ENCODE results near the gene SSBP3. TPM values are rescaled to one million over a fixed set of nuclear protein-coding genes. Genes with fewer than 3 reads are reported as not detected.
A peak's percentile ranks its signal among the peaks of the same experiment; 100 is the strongest.

SSBP3 gene
- total RNA-seq, 2 experiments from 2014 or later, result 55.0 to 58.3 TPM

GRCh38 chr1:54289712-54290233, 116.4 kb downstream of the SSBP3 start:
- peaks cover 90% of the 10 kb centered on the region for H3K4me1 Mint-ChIP-seq (ENCODE audit: low read depth)

GRCh38 chr1:54287801-54288211, 118.4 kb downstream of the SSBP3 start:
- Mint-ChIP-seq H3K27me3 (ENCODE audit: low read depth) (no peaks in the 10 kb centered on the region), H3K36me3 (ENCODE audit: low read depth) (peaks cover 1% of the 10 kb centered on the region), H3K27ac (peak overlapping the region; percentile 86), H3K4me3 (no peak overlapping the region), H3K9me3 (no peaks in the 10 kb centered on the region), H3K4me1 (ENCODE audit: low read depth) (peaks cover 92% of the 10 kb centered on the region)
- CTCF ChIA-PET, result interaction anchor here (1.0 to 1.8 kb wide), 3 partner anchors 12 to 68 kb away, joined by 3 to 5 read pairs (median 3); no protein-coding TSS in a partner anchor
- intact Hi-C loops (cut with micrococcal nuclease), result loop anchor here (1.0 to 10.0 kb wide), 12 partner anchors 11 to 927 kb away; partner anchors contain the start of genes CYB5RL, MRPL37, PARS2 and TCEANC2
- peak; percentile 43 for DNase-seq

More at GRCh38 chr1:54289712-54290233, 116.4 kb downstream of the SSBP3 start:
- DNase-seq, result no peak
- no peak overlapping the region for H3K4me3 Mint-ChIP-seq
- H3K9me3 Mint-ChIP-seq, result no peaks in the 10 kb centered on the region
- H3K36me3 Mint-ChIP-seq (ENCODE audit: low read depth), result peaks cover 1% of the 10 kb centered on the region
- H3K27me3 Mint-ChIP-seq (ENCODE audit: low read depth), result no peaks in the 10 kb centered on the region
- intact Hi-C loops (cut with micrococcal nuclease), result loop anchor here (10.0 kb wide), 2 partner anchors 425 to 925 kb away; partner anchors contain the start of genes TTC4 and USP24
- CTCF ChIA-PET, result interaction anchor here (0.6 to 1.5 kb wide), 2 partner anchors 22 to 199 kb away, joined by 3 read pairs; no protein-coding TSS in a partner anchor
- peak overlapping the region; percentile 65 for H3K27ac Mint-ChIP-seq

GRCh38 chr1:54287176-54287650, 119.0 kb downstream of the SSBP3 start:
- Mint-ChIP-seq H3K27ac (peak overlapping the region; percentile 86), H3K9me3 (no peaks in the 10 kb centered on the region), H3K36me3 (ENCODE audit: low read depth) (peaks cover 1% of the 10 kb centered on the region), H3K4me1 (ENCODE audit: low read depth) (peaks cover 92% of the 10 kb centered on the region), H3K27me3 (ENCODE audit: low read depth) (no peaks in the 10 kb centered on the region), H3K4me3 (peak overlapping the region; percentile 69)
- CTCF ChIA-PET, result interaction anchor here (1.0 to 2.3 kb wide), 6 partner anchors 10 to 202 kb away, joined by 3 to 5 read pairs (median 4); no protein-coding TSS in a partner anchor
- intact Hi-C loops (cut with micrococcal nuclease), result loop anchor here (1.0 to 10.0 kb wide), 12 partner anchors 10 to 928 kb away; partner anchors contain the start of genes CYB5RL, MRPL37, PARS2 and TCEANC2
- peak; percentile 92 for DNase-seq

- peaks cover 85% of the 10 kb centered on the region for H3K4me1 Mint-ChIP-seq (ENCODE audit: low read depth)
- CTCF ChIA-PET, result interaction anchor here (0.6 to 2.3 kb wide), 5 partner anchors 13 to 928 kb away, joined by 3 to 5 read pairs (median 3); no protein-coding TSS in a partner anchor
These were observed 120.3 kb downstream of the SSBP3 start for GRCh38 chr1:54285815-54286345.

GRCh38 chr1:54284781-54285529, 121.2 kb downstream of the SSBP3 start:
- peaks cover 86% of the 10 kb centered on the region for H3K4me1 Mint-ChIP-seq (ENCODE audit: low read depth)
- peak overlapping the region; percentile 69 for H3K4me3 Mint-ChIP-seq
- CTCF ChIA-PET, result interaction anchor here (0.7 to 2.3 kb wide), 4 partner anchors 12 to 929 kb away, joined by 3 to 5 read pairs (median 4); no protein-coding TSS in a partner anchor
- no peaks in the 10 kb centered on the region for H3K9me3 Mint-ChIP-seq
- intact Hi-C loops (cut with micrococcal nuclease), result loop anchor here (10.0 kb wide), 2 partner anchors 430 to 930 kb away; partner anchors contain the start of genes TTC4 and USP24
- no peaks in the 10 kb centered on the region for H3K27me3 Mint-ChIP-seq (ENCODE audit: low read depth)
- DNase-seq, result peak; percentile 64
- H3K27ac Mint-ChIP-seq, result peak overlapping the region; percentile 86
- H3K36me3 Mint-ChIP-seq (ENCODE audit: low read depth), result peaks cover 3% of the 10 kb centered on the region

More at GRCh38 chr1:54285815-54286345, 120.3 kb downstream of the SSBP3 start:
- peaks cover 1% of the 10 kb centered on the region for H3K36me3 Mint-ChIP-seq (ENCODE audit: low read depth)
- H3K9me3 Mint-ChIP-seq, result no peaks in the 10 kb centered on the region
- H3K27me3 Mint-ChIP-seq (ENCODE audit: low read depth), result no peaks in the 10 kb centered on the region
- H3K4me3 Mint-ChIP-seq, result peak overlapping the region; percentile 69
- intact Hi-C loops (cut with micrococcal nuclease), result loop anchor here (2.0 to 10.0 kb wide), 4 partner anchors 25 to 929 kb away; partner anchors contain the start of genes TTC4 and USP24
- peak overlapping the region; percentile 86 for H3K27ac Mint-ChIP-seq
- DNase-seq, result no peak

- H3K27me3 Mint-ChIP-seq (ENCODE audit: low read depth), result no peaks in the 10 kb centered on the region
- H3K9me3 Mint-ChIP-seq, result no peaks in the 10 kb centered on the region
- CTCF ChIA-PET, result interaction anchor here (0.8 kb wide), 2 partner anchors 12 to 14 kb away, joined by 3 read pairs; no protein-coding TSS in a partner anchor
- peaks cover 5% of the 10 kb centered on the region for H3K36me3 Mint-ChIP-seq (ENCODE audit: low read depth)
- intact Hi-C loops (cut with micrococcal nuclease), result loop anchor here (10.0 kb wide), 2 partner anchors 431 to 931 kb away; partner anchors contain the start of genes TTC4 and USP24
- peak overlapping the region; percentile 86 for H3K27ac Mint-ChIP-seq
- DNase-seq, result no peak
- peaks cover 84% of the 10 kb centered on the region for H3K4me1 Mint-ChIP-seq (ENCODE audit: low read depth)
- no peak overlapping the region for H3K4me3 Mint-ChIP-seq
These were observed 122.4 kb downstream of the SSBP3 start for GRCh38 chr1:54283635-54284385.

GRCh38 chr1:54282101-54282847, 123.9 kb downstream of the SSBP3 start:
- Mint-ChIP-seq H3K27ac (peak overlapping the region; percentile 80), H3K9me3 (no peaks in the 10 kb centered on the region), H3K27me3 (ENCODE audit: low read depth) (no peaks in the 10 kb centered on the region), H3K36me3 (ENCODE audit: low read depth) (peaks cover 5% of the 10 kb centered on the region), H3K4me1 (ENCODE audit: low read depth) (peaks cover 82% of the 10 kb centered on the region), H3K4me3 (no peak overlapping the region)
- CTCF ChIA-PET, result interaction anchor here (0.7 kb wide), 1 partner anchor 92 kb away, joined by 3 read pairs; no protein-coding TSS in a partner anchor
- intact Hi-C loops (cut with micrococcal nuclease), result loop anchor here (10.0 kb wide), 2 partner anchors 433 to 933 kb away; partner anchors contain the start of genes TTC4 and USP24
- no peak for DNase-seq

GRCh38 chr1:54280651-54281050, 125.5 kb downstream of the SSBP3 start:
- Mint-ChIP-seq H3K27ac (peak overlapping the region; percentile 78), H3K27me3 (ENCODE audit: low read depth) (no peaks in the 10 kb centered on the region), H3K4me3 (peak overlapping the region; percentile 39), H3K4me1 (ENCODE audit: low read depth) (peaks cover 74% of the 10 kb centered on the region), H3K36me3 (ENCODE audit: low read depth) (peaks cover 4% of the 10 kb centered on the region), H3K9me3 (no peaks in the 10 kb centered on the region)
- CTCF ChIA-PET, result no interaction called here
- peak; percentile 46 for DNase-seq
- intact Hi-C loops (cut with micrococcal nuclease), result loop anchor here (10.0 kb wide), 2 partner anchors 434 to 934 kb away; partner anchors contain the start of genes TTC4 and USP24

GRCh38 chr1:54279457-54279856, 126.7 kb downstream of the SSBP3 start:
- intact Hi-C loops (cut with micrococcal nuclease), result no loop called here
- Mint-ChIP-seq H3K27me3 (ENCODE audit: low read depth) (no peaks in the 10 kb centered on the region), H3K4me1 (ENCODE audit: low read depth) (peaks cover 71% of the 10 kb centered on the region), H3K36me3 (ENCODE audit: low read depth) (peaks cover 4% of the 10 kb centered on the region), H3K9me3 (no peaks in the 10 kb centered on the region), H3K27ac (peak overlapping the region; percentile 78), H3K4me3 (no peak overlapping the region)
- CTCF ChIA-PET, result no interaction called here
- no peak for DNase-seq

GRCh38 chr1:54278941-54279422, 127.2 kb downstream of the SSBP3 start:
- Mint-ChIP-seq H3K9me3 (no peaks in the 10 kb centered on the region), H3K4me1 (ENCODE audit: low read depth) (peaks cover 68% of the 10 kb centered on the region), H3K27me3 (ENCODE audit: low read depth) (no peaks in the 10 kb centered on the region), H3K36me3 (ENCODE audit: low read depth) (peaks cover 4% of the 10 kb centered on the region), H3K4me3 (no peak overlapping the region), H3K27ac (peak overlapping the region; percentile 24)
- DNase-seq, result no peak
- CTCF ChIA-PET, result interaction anchor here (0.6 to 1.4 kb wide), 2 partner anchors 208 to 210 kb away, joined by 3 to 4 read pairs; no protein-coding TSS in a partner anchor
- intact Hi-C loops (cut with micrococcal nuclease), result no loop called here

All from activated naive CD4-positive, alpha-beta T cell treated with anti-CD3 and anti-CD28 coated beads for 36 hours (primary cell).